Natural killer cell (primary cell): ENCODE results near the gene ARID2. TPM values are rescaled to one million over a fixed set of nuclear protein-coding genes. Genes with fewer than 3 reads are reported as not detected.

Source experiments
- ATAC-seq, 3 donors: fragments of 150-1000 bp in 2 of 3; fragments of 200-7000 bp in 1 of 3; cut with Tn5 transposase; 1 replicate in 1 of 3; 2 replicates in 2 of 3; pipeline ENCODE4 v1.10.0; 2021; ENCODE audit warnings: mild to moderate bottlenecking in 2 of 3, moderate library complexity in 2 of 3
- DNase-seq, 2 donors: peaks; one replicate each; pipeline versions ENCODE4 v3.0.0 to v3.0.0-alpha.2; 2013 to 2021; ENCODE audit warnings: mixed read lengths in 1 of 2
- H3K27ac ChIP-seq: one replicate; pipeline ENCODE4 v1.5.1; 2013; ENCODE audit warnings: mild to moderate bottlenecking, low read length
- H3K27me3 ChIP-seq: one replicate; pipeline ENCODE4 v1.6.1; 2013; ENCODE audit warnings: low read length; ENCODE audit not compliant: control insufficient read depth, insufficient read depth
- H3K36me3 ChIP-seq: one replicate; pipeline ENCODE4 v1.6.1; 2013; ENCODE audit warnings: low read length; ENCODE audit not compliant: control insufficient read depth, insufficient read depth
- H3K4me1 ChIP-seq: one replicate; pipeline ENCODE4 v1.6.1; 2013; ENCODE audit warnings: low read length; ENCODE audit not compliant: control insufficient read depth, insufficient read depth
- H3K4me3 ChIP-seq: one replicate; pipeline ENCODE4 v1.5.1; 2013; ENCODE audit warnings: low read length
- H3K9me3 ChIP-seq: one replicate; pipeline ENCODE4 v1.6.1; 2013; ENCODE audit warnings: low read length; ENCODE audit not compliant: control insufficient read depth, insufficient read depth
- H3K27ac Mint-ChIP-seq, 2 donors: one replicate each; pipeline ENCODE4 v1.8.0; 2022; ENCODE audit warnings: mild to moderate bottlenecking in 2 of 2, mixed read lengths in 2 of 2, moderate library complexity in 1 of 2
- H3K27me3 Mint-ChIP-seq, 2 donors: one replicate each; pipeline ENCODE4 v1.8.0; 2022; ENCODE audit warnings: low read depth in 2 of 2, mixed read lengths in 2 of 2
- H3K36me3 Mint-ChIP-seq: one replicate; pipeline ENCODE4 v1.8.0; 2022; ENCODE audit warnings: mixed read lengths
- H3K4me1 Mint-ChIP-seq, 2 donors: one replicate each; pipeline ENCODE4 v1.8.0; 2022; ENCODE audit warnings: mixed read lengths in 2 of 2
- H3K4me3 Mint-ChIP-seq: one replicate; pipeline ENCODE4 v1.8.0; 2022; ENCODE audit warnings: mild to moderate bottlenecking, moderate library complexity, mixed read lengths
- H3K9me3 Mint-ChIP-seq, 2 donors: one replicate each; pipeline ENCODE4 v1.8.0; 2022; ENCODE audit warnings: mixed read lengths in 2 of 2
- WGBS: methylation state at CpG from one replicate; pipeline ENCODE4 v1.1.7; 2013; ENCODE audit warnings: missing lambda C conversion rate; ENCODE audit not compliant: insufficient coverage; 5-methylcytosine and 5-hydroxymethylcytosine counted together
- intact Hi-C: fragments of 100-400 bp; cut with micrococcal nuclease; formaldehyde crosslinking; loops from one replicate; pipeline ENCODE4 v1.14.2; 2022
- total RNA-seq, 4 donors: library from RNA; stranded (reverse); fragments of 120-200 nt in 1 of 4; gene quantifications; one replicate each; pipeline versions ENCODE4 v1.2.3 to v1.2.4, GENCODE V29; 2013 to 2022
- TF ChIP-seq, protein P1 (sequence below): fragments of 200-600 bp; IDR thresholded peaks from one replicate; pipeline ENCODE4 v1.8.0; 2022; ENCODE audit warnings: antibody characterized with exemption

Gene ARID2, protein sequence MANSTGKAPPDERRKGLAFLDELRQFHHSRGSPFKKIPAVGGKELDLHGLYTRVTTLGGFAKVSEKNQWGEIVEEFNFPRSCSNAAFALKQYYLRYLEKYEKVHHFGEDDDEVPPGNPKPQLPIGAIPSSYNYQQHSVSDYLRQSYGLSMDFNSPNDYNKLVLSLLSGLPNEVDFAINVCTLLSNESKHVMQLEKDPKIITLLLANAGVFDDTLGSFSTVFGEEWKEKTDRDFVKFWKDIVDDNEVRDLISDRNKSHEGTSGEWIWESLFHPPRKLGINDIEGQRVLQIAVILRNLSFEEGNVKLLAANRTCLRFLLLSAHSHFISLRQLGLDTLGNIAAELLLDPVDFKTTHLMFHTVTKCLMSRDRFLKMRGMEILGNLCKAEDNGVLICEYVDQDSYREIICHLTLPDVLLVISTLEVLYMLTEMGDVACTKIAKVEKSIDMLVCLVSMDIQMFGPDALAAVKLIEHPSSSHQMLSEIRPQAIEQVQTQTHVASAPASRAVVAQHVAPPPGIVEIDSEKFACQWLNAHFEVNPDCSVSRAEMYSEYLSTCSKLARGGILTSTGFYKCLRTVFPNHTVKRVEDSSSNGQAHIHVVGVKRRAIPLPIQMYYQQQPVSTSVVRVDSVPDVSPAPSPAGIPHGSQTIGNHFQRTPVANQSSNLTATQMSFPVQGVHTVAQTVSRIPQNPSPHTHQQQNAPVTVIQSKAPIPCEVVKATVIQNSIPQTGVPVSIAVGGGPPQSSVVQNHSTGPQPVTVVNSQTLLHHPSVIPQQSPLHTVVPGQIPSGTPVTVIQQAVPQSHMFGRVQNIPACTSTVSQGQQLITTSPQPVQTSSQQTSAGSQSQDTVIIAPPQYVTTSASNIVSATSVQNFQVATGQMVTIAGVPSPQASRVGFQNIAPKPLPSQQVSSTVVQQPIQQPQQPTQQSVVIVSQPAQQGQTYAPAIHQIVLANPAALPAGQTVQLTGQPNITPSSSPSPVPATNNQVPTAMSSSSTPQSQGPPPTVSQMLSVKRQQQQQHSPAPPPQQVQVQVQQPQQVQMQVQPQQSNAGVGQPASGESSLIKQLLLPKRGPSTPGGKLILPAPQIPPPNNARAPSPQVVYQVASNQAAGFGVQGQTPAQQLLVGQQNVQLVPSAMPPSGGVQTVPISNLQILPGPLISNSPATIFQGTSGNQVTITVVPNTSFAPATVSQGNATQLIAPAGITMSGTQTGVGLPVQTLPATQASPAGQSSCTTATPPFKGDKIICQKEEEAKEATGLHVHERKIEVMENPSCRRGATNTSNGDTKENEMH (N-terminal part only)
- total RNA-seq = 10 to 100 TPM; 75.2 to 95.7 (median 79.8) TPM
- 69.2 TPM for total RNA-seq (2013)

DNA sequence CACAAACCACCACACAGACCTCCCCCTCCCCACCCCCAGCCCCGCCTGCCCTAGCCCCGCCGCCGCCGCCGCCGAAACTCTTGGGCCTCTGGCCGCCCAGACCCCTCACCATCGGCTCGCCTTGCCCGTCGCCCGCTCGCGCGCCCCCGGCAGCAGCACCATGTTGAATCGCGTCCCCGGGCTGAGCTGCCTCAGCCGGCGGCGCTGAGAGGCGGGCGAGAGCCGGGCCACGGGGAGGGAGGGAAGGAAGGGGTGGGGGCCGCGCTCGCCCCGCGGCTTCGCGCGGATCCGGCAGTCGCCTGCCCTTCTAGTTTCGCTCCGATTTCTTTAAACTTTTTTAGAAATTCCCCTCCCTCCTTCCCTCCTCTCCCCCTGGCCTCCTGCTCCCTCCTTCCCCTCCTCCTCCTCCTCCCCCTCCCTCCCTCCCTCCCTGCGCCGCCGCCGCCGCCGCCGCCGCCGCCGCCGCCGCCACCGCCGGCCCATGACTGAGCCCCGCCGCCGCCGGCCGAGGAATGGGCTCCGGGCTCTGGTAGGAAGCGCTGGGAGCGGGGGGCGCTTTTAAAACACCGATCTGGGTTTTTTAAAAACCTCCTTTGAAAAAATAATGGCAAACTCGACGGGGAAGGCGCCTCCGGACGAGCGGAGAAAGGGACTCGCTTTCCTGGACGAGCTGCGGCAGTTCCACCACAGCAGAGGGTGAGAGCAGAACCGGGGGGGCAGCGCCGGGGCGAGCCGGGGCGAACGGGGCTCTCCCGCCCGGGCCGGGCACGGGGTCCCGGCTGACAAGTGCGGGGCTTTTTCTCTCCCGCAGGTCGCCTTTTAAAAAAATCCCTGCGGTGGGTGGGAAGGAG is at the start of gene ARID2:
ARID2 (plus strand) TSS at position 474 of the 851 bp plus-strand sequence; CDS start at position 605, 131 bp downstream.
- TF ChIP-seq, protein P1, sequence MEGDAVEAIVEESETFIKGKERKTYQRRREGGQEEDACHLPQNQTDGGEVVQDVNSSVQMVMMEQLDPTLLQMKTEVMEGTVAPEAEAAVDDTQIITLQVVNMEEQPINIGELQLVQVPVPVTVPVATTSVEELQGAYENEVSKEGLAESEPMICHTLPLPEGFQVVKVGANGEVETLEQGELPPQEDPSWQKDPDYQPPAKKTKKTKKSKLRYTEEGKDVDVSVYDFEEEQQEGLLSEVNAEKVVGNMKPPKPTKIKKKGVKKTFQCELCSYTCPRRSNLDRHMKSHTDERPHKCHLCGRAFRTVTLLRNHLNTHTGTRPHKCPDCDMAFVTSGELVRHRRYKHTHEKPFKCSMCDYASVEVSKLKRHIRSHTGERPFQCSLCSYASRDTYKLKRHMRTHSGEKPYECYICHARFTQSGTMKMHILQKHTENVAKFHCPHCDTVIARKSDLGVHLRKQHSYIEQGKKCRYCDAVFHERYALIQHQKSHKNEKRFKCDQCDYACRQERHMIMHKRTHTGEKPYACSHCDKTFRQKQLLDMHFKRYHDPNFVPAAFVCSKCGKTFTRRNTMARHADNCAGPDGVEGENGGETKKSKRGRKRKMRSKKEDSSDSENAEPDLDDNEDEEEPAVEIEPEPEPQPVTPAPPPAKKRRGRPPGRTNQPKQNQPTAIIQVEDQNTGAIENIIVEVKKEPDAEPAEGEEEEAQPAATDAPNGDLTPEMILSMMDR = no peak
- intact Hi-C loops = loop anchor here (5.0 kb wide), 4 partner anchors 488 to 643 kb away; partner anchors contain the start of genes ANO6, SLC38A1 and SLC38A2
- peak; percentile 20 to 43 (median 34) for ATAC-seq
- H3K27me3 Mint-ChIP-seq = no peaks in the 10 kb centered on the region
- H3K36me3 ChIP-seq = no peaks in the 10 kb centered on the region
- peak within 1 kb of the TSS; percentile 88 for H3K4me3 ChIP-seq
- DNase-seq = peak; percentile 71 to 86
- no peaks in the 10 kb centered on the region for H3K9me3 ChIP-seq
- H3K4me1 ChIP-seq = peaks cover 10% of the 10 kb centered on the region
- WGBS = under 1% methylated on average over 65 of the region's 88 CpGs
- H3K27ac ChIP-seq = peak within 1 kb of the TSS; percentile 96
- peaks cover 52 to 63% of the 10 kb centered on the region in 2 donors for H3K4me1 Mint-ChIP-seq
- H3K4me3 Mint-ChIP-seq = peak within 1 kb of the TSS; percentile 100
- no peaks in the 10 kb centered on the region for H3K27me3 ChIP-seq
- H3K27ac Mint-ChIP-seq = peak within 1 kb of the TSS; percentile 100
- peaks cover 6% of the 10 kb centered on the region for H3K36me3 Mint-ChIP-seq
- no peaks in the 10 kb centered on the region for H3K9me3 Mint-ChIP-seq

DNA sequence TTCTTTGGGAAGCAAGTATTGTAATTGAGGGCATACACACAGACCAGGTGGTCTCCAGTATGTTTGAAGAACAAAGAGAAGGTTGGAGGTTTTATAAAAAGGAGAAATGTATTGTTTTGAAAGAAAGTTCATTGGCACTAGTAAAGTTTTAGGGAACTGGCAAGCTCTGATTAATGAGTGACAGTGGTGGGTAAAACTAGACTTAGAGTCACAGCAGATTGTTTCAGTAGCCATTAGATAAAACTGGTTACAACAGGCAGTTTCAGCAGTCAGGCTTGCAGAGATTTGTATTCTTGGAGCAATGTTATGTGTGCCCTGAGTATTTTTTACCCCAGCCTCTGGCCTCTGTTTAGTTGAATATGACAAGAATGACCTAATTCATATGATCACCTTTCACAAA is 49.1 kb upstream of the ARID2 start:
- Histone ChIP-seq H3K36me3 (no peaks in the 10 kb centered on the region), H3K4me1 (no peaks in the 10 kb centered on the region), H3K4me3 (no peak overlapping the region), H3K9me3 (no peaks in the 10 kb centered on the region), H3K27ac (no peak overlapping the region), H3K27me3 (no peaks in the 10 kb centered on the region)
- H3K4me3 Mint-ChIP-seq = no peak overlapping the region
- H3K36me3 Mint-ChIP-seq = no peaks in the 10 kb centered on the region
- intact Hi-C loops = no loop called here
- no peaks in the 10 kb centered on the region for H3K9me3 Mint-ChIP-seq
- peaks cover 0 to 6% of the 10 kb centered on the region in 2 donors for H3K27me3 Mint-ChIP-seq
- TF ChIP-seq, protein P1 = no peak
- DNase-seq (no peak), ATAC-seq (no peak)
- no peaks in the 10 kb centered on the region for H3K4me1 Mint-ChIP-seq
- no peak overlapping the region for H3K27ac Mint-ChIP-seq

DNA sequence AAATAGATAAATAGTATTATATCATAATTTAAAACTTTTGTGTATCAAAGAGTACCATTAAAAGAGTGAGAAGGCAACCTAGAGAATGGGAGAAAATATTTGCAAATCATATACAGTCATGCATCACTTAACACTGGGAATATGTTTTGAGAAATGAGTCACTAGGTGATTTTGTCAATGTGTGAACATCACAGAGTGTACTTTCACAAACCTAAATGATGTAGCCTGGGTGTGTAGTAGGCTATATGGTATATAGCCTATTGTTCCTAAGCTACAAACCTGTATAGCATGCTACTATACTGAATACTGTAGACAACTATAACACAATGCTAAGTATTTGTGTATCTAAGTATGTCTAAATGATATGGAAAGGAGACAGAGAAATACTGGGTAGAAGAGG is 48.0 kb upstream of the ARID2 start:
- Histone ChIP-seq H3K9me3 (no peaks in the 10 kb centered on the region), H3K27ac (no peak overlapping the region), H3K4me3 (no peak overlapping the region), H3K4me1 (no peaks in the 10 kb centered on the region), H3K27me3 (no peaks in the 10 kb centered on the region), H3K36me3 (no peaks in the 10 kb centered on the region)
- Mint-ChIP-seq H3K27me3 (peaks cover 0 to 6% of the 10 kb centered on the region in 2 donors), H3K9me3 (no peaks in the 10 kb centered on the region), H3K36me3 (no peaks in the 10 kb centered on the region), H3K4me3 (no peak overlapping the region), H3K4me1 (no peaks in the 10 kb centered on the region), H3K27ac (no peak overlapping the region)
- intact Hi-C loops = no loop called here
- TF ChIP-seq, protein P1 = no peak
- ATAC-seq (no peak), DNase-seq (no peak)
